Measurements from ENCODE around the gene GADD45B.
"Not testable (repeated sequence)": the region's sequence is repeated elsewhere in the genome, so short reads cannot be mapped to it uniquely, and the experiment has no call there.

GADD45B gene

DNA sequence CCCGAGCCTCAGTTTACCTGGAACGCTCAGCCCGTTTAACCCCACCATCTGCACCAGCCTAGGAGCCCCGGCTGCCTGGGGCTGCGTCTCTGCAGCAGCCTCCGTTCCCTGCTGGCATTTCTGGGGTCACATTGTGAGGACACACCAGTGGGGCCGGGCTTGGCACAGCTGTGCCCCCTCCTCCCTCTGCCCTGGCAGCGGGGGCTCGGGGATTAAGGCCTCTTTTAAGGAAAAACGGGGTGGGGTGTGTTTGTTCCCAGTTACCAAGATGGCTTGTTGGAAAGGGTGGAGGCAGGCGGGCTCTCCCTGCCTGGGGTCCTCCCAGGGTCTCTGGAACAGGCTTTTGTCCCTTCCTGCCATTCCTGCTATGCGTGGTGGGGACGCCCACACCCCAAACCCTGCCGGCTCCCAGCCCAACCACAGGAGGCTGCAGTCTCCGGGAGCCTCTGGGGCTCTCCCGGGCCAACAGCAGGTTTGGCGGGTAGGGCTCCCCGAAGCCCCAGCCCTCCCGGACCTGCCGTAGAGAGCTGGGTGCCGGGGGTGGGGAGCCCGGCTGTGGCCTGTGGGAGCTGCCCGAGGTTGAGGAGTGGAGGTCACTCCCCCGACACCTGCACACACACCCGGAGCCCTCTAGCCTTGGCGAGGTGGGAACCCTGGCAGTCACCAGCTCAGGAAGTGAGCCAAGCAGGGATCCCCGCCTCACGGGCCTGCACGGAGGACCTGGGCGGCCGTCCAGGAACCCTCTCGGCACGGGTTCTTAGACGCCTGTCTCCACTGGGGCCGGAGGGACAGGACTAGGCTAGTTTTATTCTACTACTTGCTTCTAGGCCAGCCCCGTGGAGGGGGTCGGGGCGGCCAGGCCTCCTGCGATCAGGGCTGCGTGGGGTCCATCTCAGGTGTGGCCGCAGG is 36.9 kb downstream of the GADD45B start:
- in situ Hi-C loops (cut with HindIII; ENCODE audit: low sequenced_read_pairs): no loop called here

DNA sequence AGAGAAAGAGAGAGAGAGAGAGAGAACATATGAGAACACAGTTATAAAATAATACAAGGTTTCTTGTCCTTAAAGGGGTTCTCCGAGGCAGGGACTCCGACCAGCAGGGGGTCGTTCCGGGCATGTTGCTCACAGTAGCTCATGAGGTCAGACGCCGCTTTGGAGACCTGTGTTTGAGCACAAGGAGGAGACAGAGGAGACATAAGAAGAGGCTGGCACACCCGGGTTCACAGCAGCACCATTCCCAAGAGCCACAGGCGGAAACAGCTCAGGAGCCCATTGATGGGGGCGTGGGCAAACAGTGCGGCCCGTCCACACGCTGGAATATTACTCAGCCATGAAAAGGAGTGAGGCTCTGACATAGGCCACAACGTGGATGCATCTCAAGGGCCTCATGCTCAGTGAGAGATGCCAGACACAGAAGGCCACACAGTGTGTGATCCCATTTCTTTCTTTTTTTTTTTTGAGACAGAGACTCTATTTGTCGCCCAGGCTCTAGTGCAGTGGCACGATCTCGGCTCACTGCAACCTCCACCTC is 39.1 kb downstream of the GADD45B start:
- in situ Hi-C loops (cut with HindIII; ENCODE audit: low sequenced_read_pairs): no loop called here

- in situ Hi-C loops (cut with HindIII; ENCODE audit: low sequenced_read_pairs): no loop called here
These were observed 40.8 kb downstream of the GADD45B start for GRCh38 chr19:2516727-2517126.

DNA sequence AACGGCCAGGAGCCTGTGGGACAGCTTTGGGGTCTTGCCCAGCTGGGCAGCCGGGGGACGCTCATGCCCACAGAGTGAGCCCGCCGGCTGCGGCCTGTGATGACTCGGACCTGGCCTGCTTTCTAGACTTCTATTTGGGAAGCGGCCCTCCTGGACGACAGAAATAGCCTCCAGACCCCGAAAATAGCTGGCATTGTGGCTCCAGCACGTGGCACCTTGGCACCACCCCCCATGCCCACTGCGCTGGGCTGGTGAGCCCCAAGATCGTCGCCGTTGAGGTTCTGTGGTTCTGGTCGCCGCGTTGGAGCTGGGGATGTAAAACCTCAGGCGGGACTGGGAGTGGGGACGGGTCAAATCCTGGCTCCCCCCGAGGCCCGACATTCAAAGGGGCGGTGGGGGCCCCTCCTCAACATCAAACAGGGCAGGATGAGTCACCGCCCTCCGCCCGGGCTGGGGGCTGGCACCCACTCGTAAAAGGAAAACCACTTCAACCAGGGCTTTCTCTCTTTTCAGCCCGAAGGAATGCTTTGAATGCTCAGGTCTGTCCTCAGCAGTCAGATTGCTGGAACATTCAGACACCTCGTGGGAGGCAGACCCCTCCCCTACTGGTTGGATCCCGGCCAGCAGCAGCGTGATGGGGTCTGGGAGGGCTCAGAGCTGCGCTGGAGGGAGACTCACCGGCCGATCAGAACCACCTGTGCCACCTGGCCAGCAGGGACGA is 42.1 kb downstream of the GADD45B start:
- in situ Hi-C loops (cut with HindIII; ENCODE audit: low sequenced_read_pairs): no loop called here

GRCh38 chr19:2518856-2519255 is 42.9 kb downstream of the GADD45B start:
- in situ Hi-C loops (cut with HindIII; ENCODE audit: low sequenced_read_pairs): not testable (repeated sequence)

- in situ Hi-C loops (cut with HindIII; ENCODE audit: low sequenced_read_pairs): no loop called here
These were observed 43.6 kb downstream of the GADD45B start for GRCh38 chr19:2519482-2519881.

GRCh38 chr19:2523630-2524311 is 47.8 kb downstream of the GADD45B start:
- in situ Hi-C loops (cut with HindIII; ENCODE audit: low sequenced_read_pairs): no loop called here

DNA sequence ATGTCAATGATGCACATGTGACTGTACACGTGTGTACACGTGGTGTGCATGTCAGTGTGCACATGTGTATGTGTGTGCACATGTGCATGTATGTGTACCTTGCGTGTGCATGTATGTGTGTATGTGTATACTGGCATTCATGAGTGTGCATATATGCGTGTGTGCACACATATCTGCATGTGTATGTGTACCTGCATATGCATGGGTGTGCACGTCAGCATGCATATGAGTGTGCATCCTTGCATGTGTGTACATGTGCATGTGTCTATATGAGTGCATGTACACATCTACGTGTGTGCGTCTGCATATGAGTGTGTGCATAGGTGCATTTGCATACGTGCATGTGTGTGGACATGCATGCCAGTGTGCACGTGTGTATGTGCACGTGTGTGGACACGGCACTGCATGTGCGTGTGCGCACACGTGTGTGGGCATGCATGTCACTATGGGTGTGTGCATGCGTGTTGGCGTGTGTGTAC is 48.5 kb downstream of the GADD45B start:
- in situ Hi-C loops (cut with HindIII; ENCODE audit: low sequenced_read_pairs): no loop called here

DNA sequence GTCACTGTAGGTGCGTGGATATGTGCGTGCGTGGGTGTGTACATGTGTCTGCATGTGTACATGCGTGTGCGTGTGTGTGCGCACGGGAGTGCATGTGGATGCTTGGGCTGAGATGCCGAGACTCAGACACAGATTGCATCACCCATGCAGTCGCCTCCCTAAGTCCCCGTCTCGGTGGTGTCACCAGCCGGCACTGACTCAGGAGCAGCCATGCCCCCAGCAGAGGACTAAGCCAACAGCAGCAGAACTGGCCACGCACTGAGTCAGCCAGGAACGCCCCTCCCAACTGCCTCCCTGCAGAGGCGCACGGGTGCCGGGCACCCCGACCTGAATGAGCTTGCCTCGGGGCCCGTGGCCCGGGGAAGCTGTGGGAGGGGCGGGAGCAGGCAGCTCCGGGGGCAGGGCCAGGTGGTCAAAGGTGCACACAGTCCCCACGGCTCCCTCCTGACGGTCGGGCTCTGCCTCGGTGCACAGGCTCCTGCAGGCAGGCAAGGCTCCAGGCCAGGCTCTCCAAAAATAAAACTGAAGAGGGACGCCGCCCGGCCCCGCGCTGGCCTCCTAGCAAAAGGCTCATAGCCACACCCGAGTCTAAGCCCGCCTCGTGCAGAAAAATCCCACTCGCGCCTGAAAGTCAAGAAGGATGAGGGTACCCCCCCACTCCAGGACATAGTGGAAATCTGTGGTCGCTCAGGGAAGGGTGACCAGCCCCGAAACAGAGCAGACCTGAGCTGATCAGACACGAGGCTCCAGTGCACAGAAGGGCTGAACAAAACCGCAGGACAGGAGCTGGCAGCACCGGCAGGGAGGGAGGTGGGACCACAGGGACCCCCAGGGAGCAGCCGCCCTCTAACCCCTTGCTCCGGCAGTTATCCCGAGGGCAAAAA is 49.2 kb downstream of the GADD45B start:
- in situ Hi-C loops (cut with HindIII; ENCODE audit: low sequenced_read_pairs): no loop called here

GRCh38 chr19:2527171-2527570 is 51.2 kb downstream of the GADD45B start:
- in situ Hi-C loops (cut with HindIII; ENCODE audit: low sequenced_read_pairs): no loop called here

GRCh38 chr19:2527686-2528085 is 51.8 kb downstream of the GADD45B start:
- in situ Hi-C loops (cut with HindIII; ENCODE audit: low sequenced_read_pairs): no loop called here

Measured in DLD1 (cell line).